COLO668 (cell line): Measurements from ENCODE around the gene IFIH1.
A peak's percentile ranks its signal among the peaks of the same experiment; 100 is the strongest.

Experiments
- DNase-seq: peaks from one replicate; lab custom pipeline; 2025; ENCODE audit not compliant: unreplicated experiment; lab: John Stamatoyannopoulos, UW

Gene IFIH1

GRCh38 chr2:162318328-162319180 lies at the start of gene IFIH1:
Gene IFIH1, minus strand, starts transcription at chr2:162318684. Its CDS starts 377 bp downstream, at chr2:162318307.
- peak; percentile 85 for DNase-seq

- DNase-seq = no peak
These were observed 46.9 kb upstream of the IFIH1 start for GRCh38 chr2:162365392-162365791.

GRCh38 chr2:162344617-162344950 lies 26.1 kb upstream of the IFIH1 start:
- DNase-seq = peak; percentile 44

- DNase-seq = peak; percentile 96
These were observed 25.5 kb upstream of the IFIH1 start, which contains the start of gene GCA for GRCh38 chr2:162343824-162344616. Gene GCA, plus strand, starts transcription at chr2:162344132. Its CDS starts 117 bp downstream, at chr2:162344249.

GRCh38 chr2:162343492-162343823 lies 25.0 kb upstream of the IFIH1 start:
- no peak for DNase-seq

- DNase-seq = no peak
These were observed 24.4 kb upstream of the IFIH1 start for GRCh38 chr2:162342841-162343240.

GRCh38 chr2:162342321-162342720 lies 23.8 kb upstream of the IFIH1 start:
- no peak for DNase-seq

GRCh38 chr2:162340822-162341221 lies 22.3 kb upstream of the IFIH1 start:
- DNase-seq = no peak

- no peak for DNase-seq
These were observed 19.4 kb upstream of the IFIH1 start for GRCh38 chr2:162337868-162338267.

GRCh38 chr2:162333968-162334367 lies 15.5 kb upstream of the IFIH1 start:
- DNase-seq = no peak

- no peak for DNase-seq
These were observed 12.4 kb upstream of the IFIH1 start for GRCh38 chr2:162330881-162331280.

- no peak for DNase-seq
These were observed 10.1 kb upstream of the IFIH1 start for GRCh38 chr2:162328424-162329157.

GRCh38 chr2:162327806-162328205 lies 9.3 kb upstream of the IFIH1 start:
- DNase-seq = no peak

GRCh38 chr2:162327134-162327769 lies 8.8 kb upstream of the IFIH1 start:
- no peak for DNase-seq

- DNase-seq = no peak
These were observed 6.5 kb upstream of the IFIH1 start for GRCh38 chr2:162324953-162325352.

- no peak for DNase-seq
These were observed 2.5 kb upstream of the IFIH1 start for GRCh38 chr2:162320864-162321517.

GRCh38 chr2:162317861-162318327 lies 590 bp downstream of the IFIH1 start:
- peak; percentile 48 for DNase-seq

- DNase-seq = no peak
These were observed 1.3 kb downstream of the IFIH1 start for GRCh38 chr2:162317058-162317742.

GRCh38 chr2:162316590-162316989 lies 1.9 kb downstream of the IFIH1 start:
- DNase-seq = no peak

GRCh38 chr2:162315938-162316337 lies 2.5 kb downstream of the IFIH1 start:
- DNase-seq = no peak
